Astrocyte (in vitro differentiated cells and primary cell): ENCODE results near the gene CHAF1B. TPM values are rescaled to one million over a fixed set of nuclear protein-coding genes. Genes with fewer than 3 reads are reported as not detected.
A peak's percentile ranks its signal among the peaks of the same experiment; 100 is the strongest.

Source experiments
- DNase-seq: peaks from one replicate; pipeline ENCODE4 v3.0.0-alpha.2; 2010; ENCODE audit warnings: low read depth
- FAIRE-seq: peaks from 2 replicates; lab custom pipeline; 2011; peaks lifted over from hg19 to GRCh38; lab: Jason Lieb, UNC
- H2AFZ ChIP-seq: 2 replicates; pipeline ENCODE4 v1.6.0; 2012; ENCODE audit warnings: low read depth, low read length, inconsistent platforms
- H3K27ac ChIP-seq: 2 replicates; pipeline ENCODE4 v1.5.1; 2011; ENCODE audit warnings: low read depth, low read length, inconsistent platforms
- H3K27me3 ChIP-seq: 2 replicates; pipeline ENCODE4 v1.6.0; 2011; ENCODE audit warnings: low read length, inconsistent platforms; ENCODE audit not compliant: insufficient read depth
- H3K36me3 ChIP-seq: 2 replicates; pipeline ENCODE4 v1.5.1; 2011; ENCODE audit warnings: low read length, inconsistent platforms; ENCODE audit not compliant: insufficient read depth
- H3K4me1 ChIP-seq: 2 replicates; pipeline ENCODE4 v1.5.1; 2011; ENCODE audit warnings: low read length, inconsistent platforms; ENCODE audit not compliant: insufficient read depth
- H3K4me2 ChIP-seq: 2 replicates; pipeline ENCODE4 v1.6.0; 2012; ENCODE audit warnings: low read length, inconsistent platforms
- H3K4me3 ChIP-seq: 2 replicates; pipeline ENCODE4 v1.5.1; 2011; ENCODE audit warnings: low read depth, mild to moderate bottlenecking, low read length, inconsistent platforms; ENCODE audit not compliant: insufficient read depth
- H3K79me2 ChIP-seq: 2 replicates; pipeline ENCODE4 v1.6.0; 2012; ENCODE audit warnings: mild to moderate bottlenecking, low read length, inconsistent platforms; ENCODE audit not compliant: insufficient read depth
- H3K9ac ChIP-seq: 2 replicates; pipeline ENCODE4 v1.6.0; 2012; ENCODE audit warnings: mild to moderate bottlenecking, low read length, inconsistent platforms
- H3K9me3 ChIP-seq: 2 replicates; pipeline ENCODE4 v1.5.1; 2012; ENCODE audit warnings: low read depth, mild to moderate bottlenecking, low read length, inconsistent platforms; ENCODE audit not compliant: insufficient read depth
- H4K20me1 ChIP-seq: 2 replicates; pipeline ENCODE4 v1.6.0; 2012; ENCODE audit warnings: low read length, inconsistent platforms; ENCODE audit not compliant: insufficient read depth
- H3K27ac Mint-ChIP-seq: one replicate; pipeline ENCODE4 v1.8.0; 2021; ENCODE audit warnings: mild to moderate bottlenecking, mixed read lengths; ENCODE audit not compliant: unreplicated experiment
- H3K27me3 Mint-ChIP-seq: one replicate; pipeline ENCODE4 v1.8.0; 2021; ENCODE audit warnings: low read depth, mixed read lengths; ENCODE audit not compliant: unreplicated experiment
- H3K36me3 Mint-ChIP-seq: one replicate; pipeline ENCODE4 v1.8.0; 2021; ENCODE audit warnings: low read depth, mixed read lengths; ENCODE audit not compliant: unreplicated experiment
- H3K4me1 Mint-ChIP-seq: one replicate; pipeline ENCODE4 v1.8.0; 2021; ENCODE audit warnings: low read depth, mixed read lengths; ENCODE audit not compliant: unreplicated experiment
- H3K4me3 Mint-ChIP-seq: one replicate; pipeline ENCODE4 v1.8.0; 2021; ENCODE audit warnings: mild to moderate bottlenecking, moderate library complexity, mixed read lengths; ENCODE audit not compliant: unreplicated experiment
- H3K9me3 Mint-ChIP-seq: one replicate; pipeline ENCODE4 v1.8.0; 2021; ENCODE audit warnings: mild to moderate bottlenecking, mixed read lengths; ENCODE audit not compliant: unreplicated experiment
- CTCF ChIP-seq: IDR thresholded peaks from 2 replicates; pipeline ENCODE4 v1.5.1; 2011; ENCODE audit warnings: low read depth, mild to moderate bottlenecking, inconsistent platforms, low read length, moderate library complexity; ENCODE audit not compliant: insufficient read depth
- EZH2 ChIP-seq: IDR thresholded peaks from 2 replicates; pipeline ENCODE4 v1.6.1; 2012; ENCODE audit warnings: mild to moderate bottlenecking, low read length, inconsistent platforms; ENCODE audit not compliant: insufficient read depth
- total RNA-seq: library from RNA; stranded (reverse); gene quantifications from 2 replicates; pipeline ENCODE4 v1.2.1, GENCODE V29; 2021

Gene CHAF1B
- total RNA-seq, 1 donor from 2014 or later, result 2.8 TPM

DNA sequence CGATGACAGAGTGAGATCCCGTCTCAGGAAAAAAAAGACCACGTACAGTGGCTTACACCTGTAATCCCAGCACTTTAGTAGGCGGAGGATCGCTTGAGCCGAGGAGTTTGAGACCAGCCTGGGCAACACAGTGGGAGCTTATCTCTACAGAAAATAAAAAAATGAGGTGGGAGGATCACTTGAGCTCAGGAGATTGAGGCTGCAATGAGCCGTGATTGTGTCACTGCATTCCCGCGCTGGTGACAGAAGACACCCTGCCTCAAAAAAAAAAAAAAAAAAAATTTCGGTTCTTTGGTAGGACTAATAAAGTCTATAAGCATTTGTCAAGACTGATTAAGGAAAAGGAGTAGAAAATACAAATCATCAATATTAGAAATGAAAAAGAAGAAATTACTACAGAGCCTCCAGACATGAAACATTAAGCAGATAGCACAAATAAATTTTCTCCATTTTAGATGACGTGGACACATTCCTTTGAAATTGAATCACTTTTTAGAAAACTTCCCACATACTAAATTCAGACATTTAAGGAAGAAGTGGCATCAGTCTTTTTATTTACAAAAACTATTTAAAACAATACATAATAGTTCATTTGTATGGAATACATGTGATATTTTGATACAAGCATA is 34.8 kb upstream of the CHAF1B start:
- TF ChIP-seq CTCF, result no peak
- TF ChIP-seq EZH2, result no peak
- DNase-seq (peak; percentile 68), FAIRE-seq (no peak)
- H3K27ac ChIP-seq, result peak overlapping the region; percentile 78
- peaks cover 43% of the 10 kb centered on the region for H3K79me2 ChIP-seq
- Mint-ChIP-seq H3K4me1 (peaks cover 16% of the 10 kb centered on the region), H3K4me3 (peak overlapping the region; percentile 45), H3K27ac (peak overlapping the region; percentile 97), H3K36me3 (peaks cover 6% of the 10 kb centered on the region), H3K27me3 (no peaks in the 10 kb centered on the region), H3K9me3 (no peaks in the 10 kb centered on the region)
- H3K4me1 ChIP-seq, result peaks cover 18% of the 10 kb centered on the region
- peaks cover 40% of the 10 kb centered on the region for H3K36me3 ChIP-seq
- no peak overlapping the region for H2AFZ ChIP-seq
- H3K9me3 ChIP-seq, result no peaks in the 10 kb centered on the region
- no peak overlapping the region for H3K4me3 ChIP-seq
- H4K20me1 ChIP-seq, result peaks cover 7% of the 10 kb centered on the region
- no peaks in the 10 kb centered on the region for H3K27me3 ChIP-seq
- peak overlapping the region; percentile 34 for H3K9ac ChIP-seq
- H3K4me2 ChIP-seq, result peak overlapping the region; percentile 36

DNA sequence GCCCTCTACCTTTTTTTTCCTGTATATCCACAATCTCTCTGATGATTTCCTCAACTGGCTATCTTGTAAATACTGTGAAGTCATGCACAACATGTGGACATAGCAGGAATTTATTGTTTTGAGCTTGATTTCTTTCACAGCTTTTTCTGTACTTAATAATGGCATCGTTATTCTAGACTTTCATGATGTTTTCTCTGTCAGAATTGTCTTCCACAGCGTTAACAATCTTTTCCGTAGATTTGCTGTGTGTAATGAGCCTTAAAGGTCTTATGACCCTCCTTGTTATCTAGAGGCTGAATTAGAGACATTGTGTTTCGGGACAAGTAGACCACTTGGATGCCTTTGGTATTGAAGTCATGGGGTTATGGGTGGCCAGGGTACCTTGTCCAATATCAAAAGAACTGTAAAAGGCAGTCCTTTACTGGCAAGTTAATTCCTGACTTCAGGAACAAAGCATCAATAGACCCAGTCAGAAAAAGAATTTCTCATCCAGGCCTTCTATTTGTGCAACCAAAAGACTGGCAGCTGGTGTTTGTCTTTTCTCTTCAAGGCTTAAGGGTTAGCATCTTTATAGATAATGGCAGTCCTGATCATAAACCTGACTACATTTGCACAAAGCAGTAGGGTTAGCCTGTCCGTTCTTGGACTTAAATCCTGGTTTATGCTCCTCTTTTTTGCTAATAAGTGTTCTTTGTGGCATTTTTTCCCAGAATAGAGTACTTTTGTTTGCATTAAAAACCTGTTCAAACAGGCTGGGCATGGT is 30.1 kb upstream of the CHAF1B start:
- no peak overlapping the region for H3K27ac Mint-ChIP-seq
- DNase-seq, result no peak
- no peaks in the 10 kb centered on the region for H3K9me3 ChIP-seq
- peaks cover 35% of the 10 kb centered on the region for H3K79me2 ChIP-seq
- no peak overlapping the region for H3K4me3 ChIP-seq
- H3K27me3 Mint-ChIP-seq, result no peaks in the 10 kb centered on the region
- no peak for TF ChIP-seq EZH2
- TF ChIP-seq CTCF, result no peak
- no peak for FAIRE-seq
- peaks cover 33% of the 10 kb centered on the region for H3K36me3 ChIP-seq
- no peak overlapping the region for H3K9ac ChIP-seq
- H3K4me3 Mint-ChIP-seq, result no peak overlapping the region
- H3K4me1 Mint-ChIP-seq, result peaks cover 6% of the 10 kb centered on the region
- no peaks in the 10 kb centered on the region for H3K27me3 ChIP-seq
- H3K27ac ChIP-seq, result no peak overlapping the region
- peaks cover 7% of the 10 kb centered on the region for H3K4me1 ChIP-seq
- no peak overlapping the region for H2AFZ ChIP-seq
- H3K9me3 Mint-ChIP-seq, result no peaks in the 10 kb centered on the region
- H3K4me2 ChIP-seq, result no peak overlapping the region
- no peaks in the 10 kb centered on the region for H4K20me1 ChIP-seq
- H3K36me3 Mint-ChIP-seq, result peaks cover 5% of the 10 kb centered on the region

DNA sequence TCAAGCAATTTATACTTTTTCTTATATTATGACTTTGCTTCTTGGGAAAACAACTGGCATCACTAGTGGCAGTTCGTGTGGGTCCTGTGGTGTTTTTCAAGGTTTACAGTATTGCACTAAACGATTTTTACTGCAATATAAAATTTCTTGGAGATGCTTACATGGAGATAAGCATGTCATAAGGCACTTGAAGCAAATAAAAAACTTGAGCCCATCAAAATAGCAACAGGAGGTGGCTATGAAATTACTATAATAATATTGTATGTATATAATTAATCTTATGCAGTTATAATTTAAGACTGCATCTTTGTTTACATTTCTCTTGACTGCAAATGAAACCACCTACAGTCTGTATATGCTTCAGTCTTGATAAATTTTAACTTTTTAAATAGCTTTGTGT is 29.3 kb upstream of the CHAF1B start:
- Histone ChIP-seq H3K79me2 (peaks cover 35% of the 10 kb centered on the region), H2AFZ (no peak overlapping the region), H3K4me3 (no peak overlapping the region), H4K20me1 (peaks cover 5% of the 10 kb centered on the region), H3K27me3 (no peaks in the 10 kb centered on the region), H3K36me3 (peaks cover 40% of the 10 kb centered on the region), H3K4me2 (no peak overlapping the region), H3K27ac (no peak overlapping the region), H3K9ac (no peak overlapping the region), H3K9me3 (no peaks in the 10 kb centered on the region), H3K4me1 (no peaks in the 10 kb centered on the region)
- FAIRE-seq, result no peak
- no peaks in the 10 kb centered on the region for H3K27me3 Mint-ChIP-seq
- no peaks in the 10 kb centered on the region for H3K9me3 Mint-ChIP-seq
- no peak overlapping the region for H3K4me3 Mint-ChIP-seq
- no peaks in the 10 kb centered on the region for H3K4me1 Mint-ChIP-seq
- no peak for TF ChIP-seq CTCF
- no peak for DNase-seq
- H3K27ac Mint-ChIP-seq, result no peak overlapping the region
- peaks cover 9% of the 10 kb centered on the region for H3K36me3 Mint-ChIP-seq
